Measurements from ENCODE around the gene HNRNPLL. TPM values are rescaled to one million over a fixed set of nuclear protein-coding genes. Genes with fewer than 3 reads are reported as not detected.

HNRNPLL gene
- total RNA-seq, 1 experiment from 2014 or later, result 43.2 TPM

GRCh38 chr2:38571193-38571592 is 31.5 kb downstream of the HNRNPLL start:
- no peak for TF ChIP-seq EZH2 (IDR thresholded peaks at IDR 0.05)
- TF ChIP-seq JUND (IDR thresholded peaks at IDR 0.05), result no peak
- no peak for TF ChIP-seq RAD21 (IDR thresholded peaks at IDR 0.05; ENCODE audit: low read depth)
- TF ChIP-seq SRF (IDR thresholded peaks at IDR 0.05; ENCODE audit: low read depth), result no peak
- no peak for TF ChIP-seq ATF3 (IDR thresholded peaks at IDR 0.05)
- no peak for TF ChIP-seq EGR1 (IDR thresholded peaks at IDR 0.05; ENCODE audit: low read depth)
- TF ChIP-seq REST (IDR thresholded peaks at IDR 0.05; ENCODE audit: low read depth), result no peak
- TF ChIP-seq SP1 (IDR thresholded peaks at IDR 0.05; ENCODE audit: low read depth), result no peak
- TF ChIP-seq POLR2A (IDR thresholded peaks at IDR 0.05; ENCODE audit: borderline replicate concordance, extremely low read depth, insufficient read depth, insufficient read length), result no peak
- no peak for TF ChIP-seq ZFX (IDR thresholded peaks at IDR 0.05)
- TF ChIP-seq ZBTB33 (IDR thresholded peaks at IDR 0.05; ENCODE audit: extremely low read depth, insufficient replicate concordance, low read length), result no peak
- TF ChIP-seq ELF1 (IDR thresholded peaks at IDR 0.05; ENCODE audit: borderline replicate concordance, low read depth), result no peak
- no peak for TF ChIP-seq TCF7L2 (IDR thresholded peaks at IDR 0.05; ENCODE audit: borderline replicate concordance, extremely low read depth, insufficient read depth, insufficient read length)
- TF ChIP-seq EZH2phosphoT487 (IDR thresholded peaks at IDR 0.05; ENCODE audit: borderline replicate concordance), result no peak
- TF ChIP-seq CTCF (IDR thresholded peaks at IDR 0.05 in 2 of 3, conservative IDR thresholded peaks at IDR 0.05 in 1 of 3; ENCODE audit: borderline replicate concordance in 1 of 3, insufficient read depth in 1 of 3, low read depth in 2 of 3, low read length in 2 of 3), result no peak
- TF ChIP-seq YY1 (IDR thresholded peaks at IDR 0.05; ENCODE audit: extremely low read depth, insufficient replicate concordance, low read depth, low read length), result no peak
- TF ChIP-seq SIN3A (IDR thresholded peaks at IDR 0.05; ENCODE audit: low read depth), result no peak
- no peak for TF ChIP-seq CBX3 (IDR thresholded peaks at IDR 0.05; ENCODE audit: low read depth)
- DNase-seq (ENCODE audit: low read depth, low spot score) (no peak), ATAC-seq (no peak)
- BruUV-seq (replicated peaks), result no TSS peak
- H4K20me1 ChIP-seq (ENCODE audit: insufficient read depth), result no peaks in the 10 kb centered on the region
- RAD21 ChIA-PET (ENCODE audit: low non-redundant PET in 1 of 2, low total read pairs in 2 of 2, uncharacterized antibody in 2 of 2, unreplicated experiment in 2 of 2), result no interaction called here
- no peaks in the 10 kb centered on the region for H3K9me2 ChIP-seq (ENCODE audit: insufficient read depth)
- H3K4me1 ChIP-seq (ENCODE audit: control insufficient read depth in 1 of 2, insufficient read depth in 2 of 2, low read length in 2 of 2), result no peaks in the 10 kb centered on the region
- H3K9ac ChIP-seq (ENCODE audit: low read length), result no peak overlapping the region
- no peak overlapping the region for H3K4me3 ChIP-seq (replicated peaks in 1 of 2; ENCODE audit: low read depth in 1 of 2, low read length in 2 of 2)
- no peak overlapping the region for H3K27ac ChIP-seq (ENCODE audit: low read depth, low read length)
- H3K9me3 ChIP-seq (ENCODE audit: control insufficient read depth in 1 of 2, insufficient read depth in 1 of 2, low read depth in 1 of 2, low read length in 2 of 2), result no peaks in the 10 kb centered on the region
- no peaks in the 10 kb centered on the region for H3K27me3 ChIP-seq (ENCODE audit: insufficient read depth, low read length)
- intact Hi-C loops (cut with micrococcal nuclease), result no loop called here
- peaks cover 14% of the 10 kb centered on the region in 2 experiments for H3K36me3 ChIP-seq (ENCODE audit: control insufficient read depth in 1 of 2, insufficient read depth in 2 of 2, low read length in 2 of 2)
- H3K79me2 ChIP-seq (ENCODE audit: insufficient read depth, low read length), result no peaks in the 10 kb centered on the region
- CTCF ChIA-PET, result no interaction called here
- H2AFZ ChIP-seq (ENCODE audit: low read depth, low read length, poor library complexity, severe bottlenecking), result no peak overlapping the region
- no peak overlapping the region for H3K4me2 ChIP-seq (ENCODE audit: low read length)
- POLR2A ChIA-PET, result interaction anchor here (1.7 kb wide), 1 partner anchor 180 kb away, joined by 6 read pairs; the partner anchor contains the start of gene SRSF7
